Neutrophil (primary cell): ENCODE results near the gene TMEM192.
"Not testable (repeated sequence)": the region's sequence is repeated elsewhere in the genome, so short reads cannot be mapped to it uniquely, and the experiment has no call there.

ENCODE experiments used
- H3K27ac ChIP-seq: fragments of 200-600 bp; sonication (generic); 2 replicates; pipeline ENCODE4 v1.5.1; 2016; ENCODE audit warnings: mild to moderate bottlenecking, moderate library complexity
- H3K27me3 ChIP-seq: fragments of 200-600 bp; sonication (generic); 2 replicates; pipeline ENCODE4 v1.6.0; 2016; ENCODE audit warnings: mild to moderate bottlenecking
- H3K36me3 ChIP-seq: fragments of 200-600 bp; sonication (generic); 2 replicates; pipeline ENCODE4 v1.5.1; 2017
- H3K4me1 ChIP-seq, 2 experiments: fragments of 200-600 bp in 1 of 2; sonication (generic) in 1 of 2; 1 replicate in 1 of 2; 2 replicates in 1 of 2; pipeline versions ENCODE4 v1.5.1 to v1.6.1; 2013 to 2016; ENCODE audit warnings: low read depth in 1 of 2, low read length in 1 of 2, mild to moderate bottlenecking in 1 of 2, moderate library complexity in 1 of 2; ENCODE audit not compliant: control insufficient read depth in 1 of 2, insufficient read depth in 1 of 2
- H3K4me3 ChIP-seq, 2 experiments: fragments of 200-600 bp in 1 of 2; sonication (generic) in 1 of 2; 1 replicate in 1 of 2; 2 replicates in 1 of 2; pipeline ENCODE4 v1.5.1; 2013 to 2016; ENCODE audit warnings: low read depth in 1 of 2, low read length in 1 of 2, mild to moderate bottlenecking in 1 of 2, moderate library complexity in 1 of 2
- H3K9me3 ChIP-seq: fragments of 200-600 bp; sonication (generic); 2 replicates; pipeline ENCODE4 v1.5.1; 2016
- TF ChIP-seq, protein P1 (sequence below): fragments of 200-600 bp; sonication (generic); IDR thresholded peaks from 2 replicates; pipeline ENCODE4 v1.5.1; 2016; ENCODE audit warnings: antibody characterized with exemption

Gene TMEM192

DNA sequence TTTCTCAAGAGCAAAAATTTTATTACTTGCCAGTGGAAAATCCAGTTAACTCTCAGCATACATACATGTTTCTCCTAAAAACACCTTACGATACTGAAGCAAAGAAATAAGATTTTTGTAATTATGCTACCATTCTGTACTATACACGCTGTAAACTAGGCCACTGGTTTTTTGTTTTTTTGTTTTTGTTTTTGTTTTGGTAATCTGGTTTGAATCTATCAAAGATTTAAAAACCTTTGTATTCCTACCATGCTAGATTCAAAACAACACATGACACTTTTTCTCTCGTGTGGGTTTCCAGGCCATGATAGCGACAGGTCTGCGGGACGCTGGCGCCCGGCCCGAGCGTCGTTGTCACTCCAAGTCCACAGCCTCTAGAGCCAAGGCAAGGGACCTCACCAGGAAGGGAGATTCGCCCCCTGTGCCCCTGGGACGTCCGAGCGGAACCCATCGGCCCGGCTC lies 723 bp downstream of the TMEM192 start:
- no peaks in the 10 kb centered on the region for H3K36me3 ChIP-seq
- peaks cover 12 to 13% of the 10 kb centered on the region in 2 experiments for H3K4me1 ChIP-seq
- TF ChIP-seq, protein P1, sequence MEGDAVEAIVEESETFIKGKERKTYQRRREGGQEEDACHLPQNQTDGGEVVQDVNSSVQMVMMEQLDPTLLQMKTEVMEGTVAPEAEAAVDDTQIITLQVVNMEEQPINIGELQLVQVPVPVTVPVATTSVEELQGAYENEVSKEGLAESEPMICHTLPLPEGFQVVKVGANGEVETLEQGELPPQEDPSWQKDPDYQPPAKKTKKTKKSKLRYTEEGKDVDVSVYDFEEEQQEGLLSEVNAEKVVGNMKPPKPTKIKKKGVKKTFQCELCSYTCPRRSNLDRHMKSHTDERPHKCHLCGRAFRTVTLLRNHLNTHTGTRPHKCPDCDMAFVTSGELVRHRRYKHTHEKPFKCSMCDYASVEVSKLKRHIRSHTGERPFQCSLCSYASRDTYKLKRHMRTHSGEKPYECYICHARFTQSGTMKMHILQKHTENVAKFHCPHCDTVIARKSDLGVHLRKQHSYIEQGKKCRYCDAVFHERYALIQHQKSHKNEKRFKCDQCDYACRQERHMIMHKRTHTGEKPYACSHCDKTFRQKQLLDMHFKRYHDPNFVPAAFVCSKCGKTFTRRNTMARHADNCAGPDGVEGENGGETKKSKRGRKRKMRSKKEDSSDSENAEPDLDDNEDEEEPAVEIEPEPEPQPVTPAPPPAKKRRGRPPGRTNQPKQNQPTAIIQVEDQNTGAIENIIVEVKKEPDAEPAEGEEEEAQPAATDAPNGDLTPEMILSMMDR, result no peak

GRCh38 chr4:165106518-165106917 lies 6.1 kb downstream of the TMEM192 start:
- no peak overlapping the region for H3K4me3 ChIP-seq
- TF ChIP-seq, protein P1, result no peak
- no peak overlapping the region for H3K27ac ChIP-seq
- peaks cover 9% of the 10 kb centered on the region for H3K36me3 ChIP-seq
- no peaks in the 10 kb centered on the region for H3K4me1 ChIP-seq
- H3K27me3 ChIP-seq, result no peaks in the 10 kb centered on the region
- H3K9me3 ChIP-seq, result no peaks in the 10 kb centered on the region

More for the DNA sequence above, 723 bp downstream of the TMEM192 start:
- no peaks in the 10 kb centered on the region for H3K9me3 ChIP-seq
- peak overlapping the region; percentile 87 for H3K27ac ChIP-seq
- H3K27me3 ChIP-seq, result peaks cover 22% of the 10 kb centered on the region
- H3K4me3 ChIP-seq, result peak overlapping the region; percentile 85 to 92

- H3K9me3 ChIP-seq, result no peaks in the 10 kb centered on the region
- TF ChIP-seq, protein P1, result no peak
- H3K27ac ChIP-seq, result no peak overlapping the region
- H3K27me3 ChIP-seq, result no peaks in the 10 kb centered on the region
- H3K4me1 ChIP-seq, result no peaks in the 10 kb centered on the region
- H3K36me3 ChIP-seq, result peaks cover 30% of the 10 kb centered on the region
- no peak overlapping the region for H3K4me3 ChIP-seq
Measured at GRCh38 chr4:165101641-165102040, 11.0 kb downstream of the TMEM192 start.

DNA sequence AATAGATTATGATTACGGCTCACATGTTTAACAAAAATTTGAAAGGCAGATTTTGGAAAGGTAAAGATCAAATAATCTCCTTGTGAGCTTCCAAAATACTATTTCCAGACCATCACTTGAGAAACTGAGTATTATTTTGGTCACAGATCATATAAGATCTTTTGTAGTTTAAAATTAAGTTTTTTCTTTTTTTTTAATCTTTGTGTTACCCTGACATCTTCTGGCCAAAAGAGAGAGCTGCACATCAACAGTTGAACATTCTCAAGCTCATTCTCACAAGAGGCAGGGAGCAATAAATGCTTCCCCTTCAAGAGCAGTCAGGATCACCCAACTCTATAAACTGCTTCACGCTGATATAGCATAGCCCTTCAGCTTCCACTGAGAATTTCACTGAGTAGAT lies 15.9 kb downstream of the TMEM192 start:
- no peak overlapping the region for H3K27ac ChIP-seq
- H3K4me1 ChIP-seq, result no peaks in the 10 kb centered on the region
- H3K27me3 ChIP-seq, result no peaks in the 10 kb centered on the region
- no peaks in the 10 kb centered on the region for H3K9me3 ChIP-seq
- no peak overlapping the region for H3K4me3 ChIP-seq
- peaks cover 30% of the 10 kb centered on the region for H3K36me3 ChIP-seq
- TF ChIP-seq, protein P1, result no peak

DNA sequence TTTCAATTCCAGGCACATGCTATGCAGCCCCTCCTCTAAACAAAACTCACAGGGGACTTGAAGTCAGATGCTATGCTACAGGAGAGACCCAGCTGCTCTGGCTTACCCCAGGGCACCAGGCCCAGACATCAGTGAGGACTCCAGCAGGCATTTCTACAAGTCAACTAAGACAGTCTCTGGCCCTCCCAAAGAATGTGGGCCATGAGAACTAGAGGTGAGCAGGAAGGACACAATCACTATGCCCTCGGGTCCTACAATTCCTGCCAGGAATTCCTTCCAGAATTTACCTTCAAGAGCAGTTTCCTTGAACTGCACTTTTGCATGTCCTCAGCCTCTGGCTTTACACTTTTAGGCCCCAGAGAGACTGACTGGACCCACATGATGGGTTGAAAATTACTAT lies 17.4 kb downstream of the TMEM192 start:
- no peak overlapping the region for H3K27ac ChIP-seq
- peaks cover 20% of the 10 kb centered on the region for H3K36me3 ChIP-seq
- H3K27me3 ChIP-seq, result no peaks in the 10 kb centered on the region
- H3K9me3 ChIP-seq, result no peaks in the 10 kb centered on the region
- H3K4me3 ChIP-seq, result no peak overlapping the region
- TF ChIP-seq, protein P1, result no peak
- no peaks in the 10 kb centered on the region for H3K4me1 ChIP-seq

DNA sequence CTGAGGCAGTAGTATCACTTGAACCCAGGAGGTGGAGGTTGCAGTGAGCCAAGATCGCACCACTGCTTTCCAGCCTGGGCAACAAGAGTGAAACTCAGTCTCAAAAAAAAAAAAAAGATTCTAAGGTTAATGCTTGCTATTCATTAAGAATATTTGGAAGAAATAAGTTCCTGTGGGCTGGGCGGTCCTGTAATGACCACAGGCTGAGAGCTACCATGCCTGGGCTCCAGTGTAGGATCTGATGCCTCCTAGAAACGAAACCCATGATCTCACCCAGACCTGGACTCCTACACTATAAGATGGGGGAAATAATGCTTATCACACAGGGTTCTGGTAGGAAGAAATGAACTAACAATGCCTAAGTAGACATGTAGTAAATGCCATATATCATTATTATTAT lies 17.8 kb downstream of the TMEM192 start:
- Histone ChIP-seq H3K36me3 (peaks cover 19% of the 10 kb centered on the region), H3K4me3 (no peak overlapping the region), H3K9me3 (no peaks in the 10 kb centered on the region), H3K27ac (no peak overlapping the region), H3K27me3 (no peaks in the 10 kb centered on the region), H3K4me1 (no peaks in the 10 kb centered on the region)
- TF ChIP-seq, protein P1, result no peak

- not testable (repeated sequence) for H3K4me1 ChIP-seq, H3K27me3 ChIP-seq, H3K9me3 ChIP-seq, H3K4me3 ChIP-seq, H3K27ac ChIP-seq
- H3K36me3 ChIP-seq, result peaks cover 20% of the 10 kb centered on the region
Measured at GRCh38 chr4:165092187-165092586, 20.5 kb downstream of the TMEM192 start.
